Lower lobe of right lung (tissue), 2 donors: ENCODE results near the gene UNC5CL. TPM values are rescaled to one million over a fixed set of nuclear protein-coding genes. Genes with fewer than 3 reads are reported as not detected.

Experiments
- ATAC-seq, 2 donors: fragments of 200-7000 bp; cut with Tn5 transposase; one replicate each; pipeline ENCODE4 v1.9.1; 2020 to 2022; ENCODE audit warnings: mild to moderate bottlenecking in 2 of 2, moderate library complexity in 2 of 2
- DNase-seq: peaks from one replicate; pipeline ENCODE4 v3.0.0-alpha.2; 2020
- H3K27ac ChIP-seq: fragments of 200-600 bp; one replicate; pipeline ENCODE4 v1.8.0; 2022
- H3K27me3 ChIP-seq: fragments of 200-600 bp; one replicate; pipeline ENCODE4 v1.8.0; 2022; ENCODE audit warnings: low read depth
- H3K36me3 ChIP-seq: fragments of 200-600 bp; one replicate; pipeline ENCODE4 v1.8.0; 2022; ENCODE audit warnings: mild to moderate bottlenecking
- H3K4me1 ChIP-seq: fragments of 200-600 bp; one replicate; pipeline ENCODE4 v1.8.0; 2022
- H3K4me3 ChIP-seq: fragments of 200-600 bp; one replicate; pipeline ENCODE4 v1.8.0; 2022; ENCODE audit warnings: mild to moderate bottlenecking
- H3K9me3 ChIP-seq: fragments of 200-600 bp; one replicate; pipeline ENCODE4 v1.8.0; 2022
- CTCF ChIP-seq: fragments of 200-600 bp; IDR thresholded peaks from one replicate; pipeline ENCODE4 v1.8.0; 2022; ENCODE audit warnings: antibody characterized with exemption, mild to moderate bottlenecking
- intact Hi-C: fragments of 100-400 bp; cut with DNase I; formaldehyde crosslinking; loops from one replicate; pipeline ENCODE4 v1.11.0; 2022
- total RNA-seq: library from RNA; stranded (reverse); fragmentation: NEBNext Ultra II Directional; extraction: Animal tissue kit (Norgen Biotek cat#: 25700); gene quantifications from one replicate; pipeline ENCODE4 v1.2.1, GENCODE V29; 2021
- donor health status: DM: no; HTN: yes; CAD: no; lungs with severe emphysema.

The UNC5CL gene
- total RNA-seq, 1 donor from 2014 or later = 1.1 TPM

- Histone ChIP-seq H3K27ac (no peak overlapping the region), H3K9me3 (no peaks in the 10 kb centered on the region), H3K36me3 (no peaks in the 10 kb centered on the region), H3K4me3 (no peak overlapping the region), H3K4me1 (peaks cover 11% of the 10 kb centered on the region), H3K27me3 (no peaks in the 10 kb centered on the region)
- DNase-seq (no peak), ATAC-seq (no peak)
- no peak for TF ChIP-seq CTCF
- intact Hi-C loops = no loop called here
Observed at GRCh38 chr6:41054511-41054910, 15.5 kb upstream of the UNC5CL start.

- H3K4me3 ChIP-seq = no peak within 1 kb of the TSS
- peaks cover 11% of the 10 kb centered on the region for H3K4me1 ChIP-seq
- intact Hi-C loops = no loop called here
- no peak for DNase-seq
- no peaks in the 10 kb centered on the region for H3K36me3 ChIP-seq
- no peaks in the 10 kb centered on the region for H3K27me3 ChIP-seq
- peak; percentile 15 to 40 for ATAC-seq
- TF ChIP-seq CTCF = no peak
- no peak within 1 kb of the TSS for H3K27ac ChIP-seq
- no peaks in the 10 kb centered on the region for H3K9me3 ChIP-seq
Observed at GRCh38 chr6:41053041-41053440, 14.0 kb upstream of the UNC5CL start, which contains the start of gene APOBEC2. APOBEC2 (plus strand) TSS chr6:41053202; CDS start chr6:41053348, 146 bp downstream.

- ATAC-seq = no peak
- Histone ChIP-seq H3K36me3 (no peaks in the 10 kb centered on the region), H3K27me3 (no peaks in the 10 kb centered on the region), H3K9me3 (no peaks in the 10 kb centered on the region), H3K27ac (no peak overlapping the region), H3K4me1 (peaks cover 11% of the 10 kb centered on the region), H3K4me3 (no peak overlapping the region)
- no peak for DNase-seq
- intact Hi-C loops = no loop called here
- no peak for TF ChIP-seq CTCF
Observed at GRCh38 chr6:41051873-41052272, 12.9 kb upstream of the UNC5CL start.

- intact Hi-C loops = no loop called here
- H3K27me3 ChIP-seq = no peaks in the 10 kb centered on the region
- no peak for DNase-seq
- H3K27ac ChIP-seq = no peak overlapping the region
- no peak overlapping the region for H3K4me3 ChIP-seq
- H3K9me3 ChIP-seq = no peaks in the 10 kb centered on the region
- no peak for ATAC-seq
- TF ChIP-seq CTCF = no peak
- peaks cover 11% of the 10 kb centered on the region for H3K4me1 ChIP-seq
- H3K36me3 ChIP-seq = no peaks in the 10 kb centered on the region
Observed at GRCh38 chr6:41050536-41050935, 11.5 kb upstream of the UNC5CL start.

- intact Hi-C loops = no loop called here
- peaks cover 11% of the 10 kb centered on the region for H3K4me1 ChIP-seq
- DNase-seq (no peak), ATAC-seq (no peak)
- TF ChIP-seq CTCF = no peak
- no peak overlapping the region for H3K27ac ChIP-seq
- H3K9me3 ChIP-seq = no peaks in the 10 kb centered on the region
- H3K36me3 ChIP-seq = no peaks in the 10 kb centered on the region
- H3K27me3 ChIP-seq = no peaks in the 10 kb centered on the region
- no peak overlapping the region for H3K4me3 ChIP-seq
Observed at GRCh38 chr6:41049955-41050354, 10.9 kb upstream of the UNC5CL start.

- no peak overlapping the region for H3K27ac ChIP-seq
- TF ChIP-seq CTCF = no peak
Observed at GRCh38 chr6:41049521-41049920, 10.5 kb upstream of the UNC5CL start.

More at GRCh38 chr6:41049521-41049920, 10.5 kb upstream of the UNC5CL start:
- no peak for DNase-seq
- intact Hi-C loops = no loop called here
- H3K9me3 ChIP-seq = no peaks in the 10 kb centered on the region
- H3K27me3 ChIP-seq = no peaks in the 10 kb centered on the region
- H3K4me1 ChIP-seq = peaks cover 11% of the 10 kb centered on the region
- H3K36me3 ChIP-seq = no peaks in the 10 kb centered on the region
- no peak for ATAC-seq
- H3K4me3 ChIP-seq = no peak overlapping the region
